ENCODE measurements around the gene METTL1.

- TF ChIP-seq CTCF (IDR thresholded peaks at IDR 0.05): no peak
- TF ChIP-seq POLR2A (IDR thresholded peaks at IDR 0.05): no peak
Measured at GRCh38 chr12:57767305-57767698, 4.6 kb downstream of the METTL1 start.

All from heart left ventricle (tissue), 13 donors.